NCI-H226 (cell line): ENCODE results near the gene BLID.

Source experiments
- DNase-seq: peaks from one replicate; pipeline ENCODE4 v3.0.0-alpha.2; 2015

BLID gene

DNA sequence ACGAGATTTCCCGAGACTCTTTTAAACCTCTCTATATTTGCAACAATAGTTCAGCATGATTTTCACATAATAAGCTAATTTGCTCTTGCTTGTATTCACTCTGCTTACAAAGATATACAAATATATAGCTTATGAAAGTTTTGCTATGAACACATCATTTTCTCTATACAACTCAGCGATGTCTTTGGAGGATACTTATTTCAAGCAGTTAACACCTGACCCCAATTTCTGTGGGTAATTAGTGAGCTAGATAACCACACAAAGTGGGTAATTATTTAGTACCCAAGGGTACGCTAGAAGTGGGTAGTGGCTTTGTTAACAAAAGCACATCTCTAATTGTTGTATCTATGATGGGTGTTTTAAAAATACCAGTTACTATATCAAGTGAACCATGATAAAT lies 12.3 kb downstream of the BLID start:
- no peak for DNase-seq

DNA sequence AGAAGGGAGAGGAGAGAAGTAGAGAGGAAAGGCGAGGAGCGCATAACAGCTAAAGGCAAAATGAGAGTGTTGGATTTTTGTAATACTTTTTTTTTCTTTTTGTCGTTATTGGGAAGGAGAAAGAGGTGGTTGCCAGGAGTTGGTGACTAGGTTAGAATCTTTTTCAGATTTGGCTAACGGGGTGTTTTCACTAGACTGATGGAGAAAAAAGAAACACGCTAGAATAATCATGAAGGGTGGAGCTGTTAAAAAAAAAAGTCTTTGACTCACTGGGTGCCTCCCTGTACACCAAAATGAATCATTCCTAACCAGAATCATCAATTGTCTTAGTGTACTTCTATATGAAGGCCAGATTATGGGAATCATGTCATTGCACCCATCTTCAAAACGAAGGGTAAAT lies 12.7 kb downstream of the BLID start:
- no peak for DNase-seq

DNA sequence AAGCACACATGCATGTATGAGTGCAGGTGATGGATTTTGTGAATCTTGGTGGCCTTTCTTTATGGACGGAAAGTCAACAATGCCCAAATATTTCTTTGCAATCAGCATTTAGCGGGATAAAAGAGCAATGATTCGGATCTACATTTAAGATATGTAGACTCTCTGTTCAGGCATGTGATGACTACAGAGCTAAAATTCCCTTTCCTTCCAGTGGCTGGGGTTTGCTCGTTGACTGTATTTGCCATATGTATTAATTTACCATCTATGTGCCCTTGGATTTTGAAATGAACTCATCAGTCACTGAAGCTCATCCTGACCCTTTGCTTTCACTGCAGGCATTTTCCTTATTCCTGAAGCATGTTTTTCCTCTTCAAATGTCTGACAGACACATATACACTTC lies 13.6 kb downstream of the BLID start:
- DNase-seq = no peak

DNA sequence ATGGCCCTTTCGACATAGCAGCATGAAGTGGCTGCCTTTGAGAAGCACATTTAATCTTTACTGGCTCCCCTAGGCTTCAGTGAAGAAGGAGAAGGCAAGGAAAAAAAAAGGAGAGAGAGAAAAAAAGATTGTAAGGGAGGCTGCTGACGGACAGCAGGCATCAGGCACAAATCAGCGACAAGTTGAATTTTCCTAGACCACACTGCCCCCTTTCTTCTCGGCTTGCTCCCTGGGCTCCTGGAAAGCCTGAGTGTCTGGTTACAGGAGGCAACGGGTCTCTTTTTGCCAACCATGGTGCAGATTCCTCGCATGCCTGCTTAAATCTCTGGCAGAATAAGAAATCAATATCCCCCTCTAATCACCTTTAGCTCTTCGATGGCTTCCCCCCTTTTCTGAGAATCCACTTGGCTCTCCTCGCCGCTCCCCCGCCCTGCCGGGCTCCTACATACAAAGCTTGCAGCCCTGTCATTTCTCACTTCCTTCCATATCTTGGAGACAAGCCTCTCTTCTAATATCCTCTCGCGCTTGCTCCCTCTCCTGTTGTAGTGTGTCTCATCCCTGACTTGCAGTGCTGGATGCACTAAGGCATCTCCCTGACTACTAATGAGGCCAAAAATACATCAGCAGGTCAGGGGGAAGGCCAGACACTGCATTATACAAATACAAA lies 14.3 kb downstream of the BLID start:
- peak; percentile 41 for DNase-seq

DNA sequence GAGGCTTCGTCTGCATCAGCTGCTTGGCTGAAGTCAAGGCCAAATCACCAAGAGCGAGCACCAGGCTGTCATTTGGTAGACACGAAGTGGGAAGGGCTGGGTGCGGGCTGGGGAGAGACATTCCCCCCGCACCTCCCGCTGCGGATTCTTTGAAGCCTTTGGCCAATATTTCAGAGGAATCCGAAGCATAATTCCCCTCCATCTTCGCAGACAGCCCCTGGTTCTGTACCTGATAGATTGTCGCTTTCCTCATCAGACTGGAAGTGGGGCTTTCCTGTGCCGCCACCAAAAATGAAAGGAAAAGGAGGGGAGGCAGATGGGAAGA lies 15.3 kb downstream of the BLID start:
- peak; percentile 65 for DNase-seq

DNA sequence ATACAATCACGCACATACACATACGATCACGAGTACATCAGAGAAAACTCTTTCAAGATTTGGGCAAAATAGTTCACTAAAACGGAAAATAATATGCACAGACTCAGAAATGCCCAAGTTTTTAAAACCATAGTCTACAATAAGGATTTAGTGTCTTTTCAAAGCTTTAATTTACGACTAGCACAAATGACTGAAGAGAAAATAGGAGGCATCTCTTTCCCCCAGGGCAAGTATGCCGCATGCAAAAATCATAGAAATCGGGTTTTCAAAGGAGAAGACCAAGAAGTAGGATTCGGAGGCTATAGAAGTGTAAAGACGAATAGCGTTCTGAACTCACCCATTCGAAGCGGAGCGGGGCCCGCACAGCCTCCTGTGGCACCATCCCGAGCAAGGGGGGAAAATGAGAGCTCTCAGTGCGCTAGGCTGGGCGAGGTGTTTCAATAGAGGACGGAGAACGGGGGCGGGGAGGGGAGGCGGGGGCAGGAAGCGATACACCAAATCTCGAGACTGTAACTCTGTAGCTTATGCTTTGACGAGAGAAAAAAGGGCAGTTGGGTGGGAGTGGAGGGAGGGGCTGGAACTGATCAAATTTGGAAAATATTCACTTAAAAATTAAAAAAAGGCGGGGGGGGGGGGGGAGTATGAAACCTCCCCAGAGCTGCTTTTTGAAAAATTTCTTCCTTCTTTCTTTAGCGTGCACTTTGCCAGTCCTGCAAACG lies 15.8 kb downstream of the BLID start:
- DNase-seq = peak; percentile 58

DNA sequence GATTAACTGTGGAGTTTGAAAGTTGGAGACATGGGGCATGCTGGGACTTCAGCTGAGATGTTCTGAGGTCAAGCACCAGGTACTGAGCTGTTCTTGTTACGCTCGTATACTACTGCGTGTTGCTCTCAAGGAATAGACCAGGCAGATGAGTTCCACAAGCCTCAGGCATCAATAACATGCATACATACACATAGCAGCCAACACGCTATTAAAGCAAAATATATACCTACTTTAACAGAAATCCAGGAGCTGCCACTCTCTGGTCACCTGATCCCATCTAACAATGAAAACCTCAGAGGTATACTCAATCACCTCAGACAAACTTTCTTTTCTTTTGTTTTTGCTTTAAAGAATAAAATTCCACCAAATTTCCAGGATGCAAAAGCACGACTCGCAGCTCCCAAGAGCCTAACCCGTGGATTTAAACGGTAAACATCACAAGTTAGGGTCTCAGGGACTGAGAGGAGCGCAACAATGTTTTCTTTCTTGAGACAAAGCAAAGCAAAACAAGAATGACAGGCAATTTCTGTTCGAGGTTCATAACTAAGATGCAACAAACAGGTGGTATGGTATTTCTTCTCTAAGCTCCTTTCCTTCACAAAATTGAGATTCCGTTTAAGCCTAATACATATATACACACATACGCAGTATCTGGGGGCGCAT lies 16.5 kb downstream of the BLID start:
- DNase-seq = no peak

DNA sequence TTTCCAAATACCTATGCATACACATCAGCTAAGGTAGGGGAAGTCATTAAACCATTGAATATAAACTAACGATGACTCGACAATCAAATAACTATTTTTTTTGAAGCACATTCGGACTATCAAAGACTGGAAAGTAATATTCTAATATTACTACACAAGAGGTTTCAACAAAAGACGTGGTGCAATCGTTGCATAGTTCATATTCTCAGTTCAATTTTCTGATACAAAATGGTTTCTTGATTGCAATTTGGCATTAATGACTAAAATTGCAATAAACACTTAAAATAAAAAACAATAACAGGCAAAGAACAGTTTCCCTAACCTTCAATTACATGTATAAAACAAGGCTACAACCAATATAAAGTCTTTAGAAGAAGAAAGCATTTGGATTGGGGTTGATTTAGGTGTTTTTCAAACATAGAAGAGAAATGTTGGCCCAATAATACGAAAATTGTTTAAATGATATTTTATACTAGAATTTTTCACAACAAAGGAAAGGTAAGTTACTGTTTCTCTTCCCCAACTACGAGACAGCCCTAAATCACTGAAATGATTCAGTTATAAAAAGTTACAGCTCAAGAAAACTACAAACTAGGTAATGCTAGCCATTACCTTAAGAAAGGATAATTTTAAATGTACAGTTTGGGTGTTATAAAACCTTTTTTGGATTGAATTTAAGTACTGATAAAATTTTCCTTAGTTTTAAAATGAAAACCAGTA lies 17.6 kb downstream of the BLID start:
- no peak for DNase-seq

DNA sequence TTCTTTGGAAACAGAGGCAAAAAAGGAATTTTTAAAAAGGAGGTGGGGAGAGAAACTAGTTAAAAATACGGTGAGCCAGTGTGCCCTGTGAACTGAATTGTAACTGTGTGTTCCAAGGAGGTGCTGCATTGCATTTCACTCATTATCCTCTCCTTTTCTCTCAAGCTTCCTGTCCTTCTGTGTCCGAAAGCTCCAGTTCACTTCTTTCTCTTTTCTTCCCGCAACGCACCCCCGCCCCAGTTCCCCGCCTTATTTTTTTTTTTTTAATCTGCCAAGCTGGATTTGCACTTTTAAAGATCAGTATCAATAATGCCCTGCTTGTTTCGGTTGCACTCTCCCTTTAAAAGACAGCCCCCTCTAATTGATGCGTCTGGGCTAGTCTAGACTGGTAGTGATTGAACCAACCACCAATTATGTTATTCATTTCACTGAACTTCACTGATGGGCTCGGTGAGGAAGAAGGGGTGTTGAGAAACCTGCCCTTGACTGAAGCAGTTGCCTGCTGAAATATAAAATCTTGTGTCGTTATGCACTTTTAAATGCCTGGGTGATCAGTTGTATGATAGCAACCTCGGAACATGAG lies 18.5 kb downstream of the BLID start:
- DNase-seq = no peak

DNA sequence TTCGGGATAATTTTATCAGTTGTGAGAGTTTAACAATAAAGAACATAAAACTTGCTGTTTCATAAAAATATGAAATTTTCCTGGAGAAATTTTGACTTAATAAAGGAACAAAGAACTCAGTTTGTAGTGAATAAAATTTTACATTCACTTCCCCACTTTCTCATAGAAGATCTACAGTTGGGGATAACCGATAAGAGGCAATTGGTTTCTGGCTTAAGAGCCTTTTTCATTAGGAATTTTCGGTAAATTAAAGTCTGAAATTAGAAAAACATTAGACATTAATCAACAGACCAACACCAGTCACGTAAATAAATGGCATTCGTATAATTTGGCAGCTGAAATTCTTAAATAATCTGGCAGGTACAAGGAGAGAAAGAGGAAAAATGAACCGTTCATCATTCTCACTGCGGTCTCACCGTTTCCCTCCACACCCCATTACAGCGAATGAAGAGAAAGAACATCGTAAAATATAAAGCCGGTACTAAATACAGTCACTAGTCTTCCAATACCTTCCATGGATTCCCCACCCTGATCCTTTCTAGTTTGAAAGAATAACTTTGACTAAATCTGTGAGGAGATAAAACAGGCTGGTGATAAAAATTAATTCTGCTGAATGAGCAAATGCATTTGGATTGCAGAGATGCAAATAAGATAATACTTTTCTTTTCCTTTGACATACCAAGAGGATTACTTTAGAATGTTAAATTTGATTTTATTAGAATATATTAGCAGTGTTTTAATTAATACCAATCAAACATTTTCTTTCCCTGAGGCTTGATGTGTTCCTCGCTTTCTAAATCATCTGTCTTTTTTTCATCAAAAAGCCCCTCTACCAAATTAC lies 19.5 kb downstream of the BLID start:
- no peak for DNase-seq

DNA sequence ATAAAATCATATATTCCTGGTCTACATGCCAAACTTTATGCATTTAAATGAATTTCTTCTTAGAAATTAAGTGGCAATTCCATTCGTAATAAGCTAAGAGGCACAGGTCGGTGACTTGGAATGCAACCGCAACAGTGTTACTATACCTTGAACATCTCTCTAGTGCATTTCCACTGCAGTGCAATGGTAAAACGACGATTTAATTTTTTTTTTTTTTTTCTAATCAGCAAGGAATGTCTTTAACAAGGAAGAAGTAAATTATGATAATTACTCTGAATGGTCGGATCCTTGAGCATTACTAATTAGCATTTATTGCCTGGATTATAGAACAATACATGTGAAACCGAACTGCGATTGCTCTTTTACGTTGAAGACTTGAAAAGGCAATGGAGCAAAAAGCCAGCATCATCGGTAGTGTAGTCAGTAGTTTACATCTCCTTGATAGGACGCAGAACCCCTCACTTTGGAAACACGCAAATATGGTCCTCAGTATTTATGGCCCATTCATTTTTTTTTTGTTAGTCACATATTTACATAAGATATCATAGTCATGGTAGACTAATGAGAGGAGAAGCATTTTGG lies 20.2 kb downstream of the BLID start:
- peak; percentile 66 for DNase-seq

DNA sequence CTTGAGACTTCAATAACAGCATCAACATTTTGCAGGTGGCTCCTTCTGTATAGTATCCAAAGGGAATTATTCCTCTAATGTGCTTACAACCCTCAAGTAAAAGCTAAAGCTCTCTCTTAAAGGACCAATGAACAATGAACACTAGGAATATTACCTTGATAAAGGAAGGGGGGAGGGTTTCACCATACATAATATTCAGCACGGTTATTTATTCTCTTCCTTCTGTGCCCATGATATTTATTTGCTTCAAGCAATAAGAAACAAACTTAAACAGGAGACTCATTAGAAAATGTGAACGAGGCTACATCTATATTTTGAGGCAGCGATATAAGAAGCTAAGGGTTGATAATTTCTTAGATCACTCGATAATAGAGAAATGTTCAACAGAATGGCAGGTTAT lies 21.2 kb downstream of the BLID start:
- no peak for DNase-seq

DNA sequence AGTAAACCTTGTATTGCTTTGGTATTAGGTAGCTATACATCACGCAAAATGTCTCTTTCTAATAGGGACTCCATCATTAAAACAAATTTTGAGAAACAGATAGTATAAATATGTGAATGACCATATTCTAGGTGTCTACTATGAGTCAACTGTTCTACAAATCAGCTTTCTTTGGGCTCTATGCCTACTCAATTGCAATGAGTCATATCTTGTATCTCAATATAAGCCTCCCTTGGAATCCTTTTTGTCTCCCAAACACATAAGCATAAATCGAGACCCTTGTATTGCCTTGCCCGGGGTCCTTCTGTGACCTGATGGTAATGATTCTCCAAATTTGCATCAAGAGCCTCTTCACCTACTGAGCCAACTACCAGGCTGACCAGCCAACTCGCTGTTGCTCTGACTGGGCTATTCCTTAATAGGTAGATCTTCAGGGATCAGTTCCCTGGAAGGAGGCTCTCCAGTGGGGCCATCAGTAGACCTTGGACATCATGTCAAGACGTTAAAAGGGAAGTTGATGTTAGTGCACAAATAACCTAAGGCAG lies 22.2 kb downstream of the BLID start:
- DNase-seq = peak; percentile 52

DNA sequence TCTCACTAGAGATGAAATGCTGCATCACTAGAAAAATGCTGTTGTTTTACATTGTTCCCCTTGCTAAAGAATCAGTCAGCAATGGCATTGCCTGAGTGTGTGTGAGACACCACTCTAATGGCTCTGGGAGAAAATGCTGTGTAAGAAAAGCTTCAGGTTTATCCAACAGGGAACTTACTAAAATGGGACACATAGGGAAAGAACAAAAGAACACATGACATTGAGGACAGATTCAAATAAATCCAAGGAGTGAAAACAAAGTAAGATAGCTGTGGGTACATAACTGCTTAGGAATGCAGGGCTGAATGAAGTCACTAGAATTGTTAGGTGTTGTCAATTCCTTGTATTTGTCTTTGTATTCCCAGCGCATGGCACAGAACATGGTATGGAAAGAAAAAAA lies 24.2 kb downstream of the BLID start:
- DNase-seq = no peak

DNA sequence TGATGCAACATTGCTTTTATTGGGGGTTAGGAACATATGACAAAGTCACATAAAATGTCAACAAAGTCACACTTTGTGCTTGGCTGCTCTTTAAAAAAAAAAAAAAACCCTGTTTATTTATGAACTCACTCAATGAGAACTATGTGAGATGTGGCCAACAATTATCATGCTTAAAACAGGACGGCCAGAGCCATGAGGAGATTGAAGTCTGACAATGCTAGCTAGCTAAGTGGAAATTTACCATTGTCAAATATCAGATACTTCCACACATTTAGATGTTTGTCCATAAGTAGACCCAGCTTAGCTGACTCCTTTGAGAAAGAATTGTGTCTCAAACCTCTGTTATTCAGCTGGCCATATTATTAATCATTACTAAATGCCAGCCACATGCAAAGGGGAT lies 26.9 kb downstream of the BLID start:
- no peak for DNase-seq

DNA sequence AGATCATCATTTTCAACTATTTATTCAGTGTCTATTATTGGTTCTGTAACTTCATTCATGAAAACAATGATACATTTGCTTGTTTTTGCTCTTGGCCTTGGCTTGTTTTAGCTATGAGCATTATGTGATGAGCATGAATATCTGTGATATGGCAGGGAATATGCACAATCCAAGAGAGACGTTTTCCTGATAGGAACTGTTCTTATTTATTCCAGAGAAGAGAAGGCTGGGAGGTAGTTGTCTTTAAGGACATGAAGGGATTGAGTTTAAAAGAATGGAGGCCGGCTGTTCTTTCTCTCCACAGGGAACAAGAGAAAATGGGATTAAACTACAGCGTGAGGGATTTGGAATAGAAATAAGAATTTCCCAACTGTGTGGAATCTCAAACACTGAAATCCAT lies 30.3 kb downstream of the BLID start:
- DNase-seq = no peak

DNA sequence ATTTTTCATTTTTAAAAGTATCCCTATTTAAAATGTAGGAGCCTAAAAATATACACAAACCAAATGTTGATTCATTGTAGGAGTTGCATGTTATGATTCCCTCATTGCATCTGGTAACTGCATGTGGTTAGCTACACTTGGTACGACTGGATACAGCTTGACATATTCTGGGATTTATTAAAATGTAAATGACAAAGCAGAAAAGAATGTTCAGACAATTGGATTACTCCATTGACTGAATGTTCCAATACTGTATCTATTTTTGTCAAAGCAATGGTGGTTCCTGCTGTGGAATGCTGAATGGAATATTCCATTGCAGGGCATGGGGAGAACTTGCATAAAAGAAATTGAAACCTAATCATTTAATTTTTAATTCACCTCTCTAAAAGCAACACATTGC lies 30.8 kb downstream of the BLID start:
- DNase-seq = peak; percentile 76

DNA sequence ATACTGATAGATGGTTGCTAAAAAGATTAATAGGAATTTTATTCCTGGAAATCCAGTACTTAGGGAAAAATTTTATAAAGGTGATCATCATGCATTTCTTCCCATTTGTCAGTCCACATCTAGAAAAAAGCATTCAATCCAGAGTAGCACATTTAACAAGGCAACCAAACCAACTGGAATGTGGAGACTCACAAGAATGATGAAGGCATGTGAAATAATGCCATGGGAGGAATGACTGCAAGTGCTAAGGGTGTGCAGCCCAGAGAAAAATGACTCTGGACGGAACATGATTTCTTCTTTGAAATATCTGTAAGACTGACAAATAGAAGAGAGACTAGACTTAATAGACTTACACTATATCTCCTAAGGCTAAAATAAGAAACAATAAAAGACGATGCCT lies 33.8 kb downstream of the BLID start:
- no peak for DNase-seq

DNA sequence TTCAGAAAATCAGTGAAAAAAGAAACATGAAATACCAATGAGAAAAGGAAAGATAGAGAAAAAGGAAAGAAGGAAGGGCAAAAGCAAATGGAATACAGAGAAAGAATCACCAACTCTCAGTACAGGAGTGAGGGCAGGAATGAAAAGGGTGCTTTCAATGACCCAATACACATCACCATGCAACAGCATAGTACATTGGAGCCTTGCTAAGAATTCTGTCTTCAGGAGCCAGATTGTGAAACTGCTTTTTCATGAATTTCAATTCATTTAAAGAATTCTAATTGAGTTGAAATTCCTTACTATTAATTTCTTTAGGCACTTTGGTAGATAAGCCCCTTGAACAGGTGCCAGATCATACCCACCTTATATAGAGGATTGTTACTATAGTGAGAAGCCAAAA lies 34.9 kb downstream of the BLID start:
- no peak for DNase-seq

DNA sequence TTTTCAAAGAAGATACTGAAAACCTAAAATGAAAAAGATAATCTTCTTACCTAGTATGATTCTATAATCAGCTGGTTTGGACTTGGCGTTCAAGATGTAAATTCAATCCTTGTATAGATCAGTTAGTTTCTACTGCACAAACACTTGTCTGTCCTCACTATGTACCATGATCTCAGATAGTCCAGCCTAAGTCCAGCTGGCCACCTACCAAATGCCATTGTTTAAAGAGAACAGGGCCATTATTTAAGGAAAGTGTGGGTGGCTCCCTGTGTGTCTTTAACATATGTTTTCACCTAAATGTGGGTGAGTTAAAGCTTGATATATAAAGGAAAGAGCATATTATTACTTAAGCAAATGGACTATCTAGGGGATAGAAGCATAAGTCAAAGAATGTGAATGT lies 38.6 kb downstream of the BLID start:
- no peak for DNase-seq

DNA sequence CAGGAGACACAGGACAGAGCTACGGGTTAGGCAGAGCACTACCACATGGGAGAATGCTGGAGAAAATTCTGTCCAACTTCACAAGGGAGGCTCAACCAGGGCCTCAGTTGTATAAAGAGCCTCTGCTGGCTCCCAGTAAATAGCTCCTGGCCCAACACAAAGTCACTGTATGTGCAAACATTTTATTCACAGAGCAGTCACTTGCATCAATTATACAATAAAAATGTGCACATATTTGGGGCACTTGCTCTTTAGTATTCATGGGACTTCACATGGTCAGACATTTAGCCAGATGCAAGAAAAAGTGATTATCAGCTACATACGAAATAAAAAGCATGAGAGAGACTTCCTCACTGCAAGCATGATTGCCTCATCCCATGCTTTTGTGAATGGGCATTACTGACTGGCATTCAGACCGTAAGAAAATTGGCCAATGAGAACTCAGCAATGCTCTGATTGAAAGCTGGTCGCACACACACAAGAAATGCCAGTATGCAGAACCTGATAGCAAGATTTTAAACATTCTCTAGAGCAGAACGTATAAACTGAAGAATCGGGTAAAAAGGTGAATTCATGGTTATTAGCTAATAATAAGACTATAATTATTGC lies 39.4 kb downstream of the BLID start:
- no peak for DNase-seq
